Body of pancreas (tissue), 4 donors: Measurements from ENCODE around the gene OR52D1.

Source experiments
- POLR2A ChIP-seq, 3 donors: fragments of 450-650 bp; IDR thresholded peaks; one replicate each; pipeline ENCODE4 v1.6.1; 2016; ENCODE audit warnings: antibody characterized with exemption in 3 of 3, mild to moderate bottlenecking in 2 of 3
- TF ChIP-seq, protein P1 (sequence below), 7 experiments: fragments of 450-650 bp in 4 of 7; fragments of 200-600 bp in 3 of 7; sonication (generic) in 3 of 7; IDR thresholded peaks; one replicate each; pipeline ENCODE4 v1.5.1; 2016 to 2019; ENCODE audit warnings: antibody characterized with exemption in 7 of 7

GRCh38 chr11:5521540-5521939 is 33.1 kb downstream of the OR52D1 start:
- no peak for TF ChIP-seq POLR2A (IDR thresholded peaks at IDR 0.05)
- TF ChIP-seq, protein P1, sequence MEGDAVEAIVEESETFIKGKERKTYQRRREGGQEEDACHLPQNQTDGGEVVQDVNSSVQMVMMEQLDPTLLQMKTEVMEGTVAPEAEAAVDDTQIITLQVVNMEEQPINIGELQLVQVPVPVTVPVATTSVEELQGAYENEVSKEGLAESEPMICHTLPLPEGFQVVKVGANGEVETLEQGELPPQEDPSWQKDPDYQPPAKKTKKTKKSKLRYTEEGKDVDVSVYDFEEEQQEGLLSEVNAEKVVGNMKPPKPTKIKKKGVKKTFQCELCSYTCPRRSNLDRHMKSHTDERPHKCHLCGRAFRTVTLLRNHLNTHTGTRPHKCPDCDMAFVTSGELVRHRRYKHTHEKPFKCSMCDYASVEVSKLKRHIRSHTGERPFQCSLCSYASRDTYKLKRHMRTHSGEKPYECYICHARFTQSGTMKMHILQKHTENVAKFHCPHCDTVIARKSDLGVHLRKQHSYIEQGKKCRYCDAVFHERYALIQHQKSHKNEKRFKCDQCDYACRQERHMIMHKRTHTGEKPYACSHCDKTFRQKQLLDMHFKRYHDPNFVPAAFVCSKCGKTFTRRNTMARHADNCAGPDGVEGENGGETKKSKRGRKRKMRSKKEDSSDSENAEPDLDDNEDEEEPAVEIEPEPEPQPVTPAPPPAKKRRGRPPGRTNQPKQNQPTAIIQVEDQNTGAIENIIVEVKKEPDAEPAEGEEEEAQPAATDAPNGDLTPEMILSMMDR (IDR thresholded peaks at IDR 0.05): no peak
